Activated naive CD4-positive, alpha-beta T cell treated with anti-CD3 and anti-CD28 coated beads, Interleukin-2, amount 10 ng/mL, durations not matched to agents 5 hours and 36 hours (primary cell): ENCODE results near the gene RXYLT1. TPM values are rescaled to one million over a fixed set of nuclear protein-coding genes. Genes with fewer than 3 reads are reported as not detected.

ENCODE experiments used
- total RNA-seq, 2 experiments: library from RNA; stranded (reverse); gene quantifications; one replicate each; pipeline ENCODE4 v1.2.3, GENCODE V29; 2021

The RXYLT1 gene
- total RNA-seq = 10 to 100 TPM in 1 of 2 experiments, 1 to 10 TPM in 1; 9.7 to 10.2 TPM

GRCh38 chr12:63779498-63780481 lies at the start of gene RXYLT1:
TSS of gene RXYLT1 (plus strand) at chr12:63779909. CDS start at chr12:63779961, 52 bp downstream.

DNA sequence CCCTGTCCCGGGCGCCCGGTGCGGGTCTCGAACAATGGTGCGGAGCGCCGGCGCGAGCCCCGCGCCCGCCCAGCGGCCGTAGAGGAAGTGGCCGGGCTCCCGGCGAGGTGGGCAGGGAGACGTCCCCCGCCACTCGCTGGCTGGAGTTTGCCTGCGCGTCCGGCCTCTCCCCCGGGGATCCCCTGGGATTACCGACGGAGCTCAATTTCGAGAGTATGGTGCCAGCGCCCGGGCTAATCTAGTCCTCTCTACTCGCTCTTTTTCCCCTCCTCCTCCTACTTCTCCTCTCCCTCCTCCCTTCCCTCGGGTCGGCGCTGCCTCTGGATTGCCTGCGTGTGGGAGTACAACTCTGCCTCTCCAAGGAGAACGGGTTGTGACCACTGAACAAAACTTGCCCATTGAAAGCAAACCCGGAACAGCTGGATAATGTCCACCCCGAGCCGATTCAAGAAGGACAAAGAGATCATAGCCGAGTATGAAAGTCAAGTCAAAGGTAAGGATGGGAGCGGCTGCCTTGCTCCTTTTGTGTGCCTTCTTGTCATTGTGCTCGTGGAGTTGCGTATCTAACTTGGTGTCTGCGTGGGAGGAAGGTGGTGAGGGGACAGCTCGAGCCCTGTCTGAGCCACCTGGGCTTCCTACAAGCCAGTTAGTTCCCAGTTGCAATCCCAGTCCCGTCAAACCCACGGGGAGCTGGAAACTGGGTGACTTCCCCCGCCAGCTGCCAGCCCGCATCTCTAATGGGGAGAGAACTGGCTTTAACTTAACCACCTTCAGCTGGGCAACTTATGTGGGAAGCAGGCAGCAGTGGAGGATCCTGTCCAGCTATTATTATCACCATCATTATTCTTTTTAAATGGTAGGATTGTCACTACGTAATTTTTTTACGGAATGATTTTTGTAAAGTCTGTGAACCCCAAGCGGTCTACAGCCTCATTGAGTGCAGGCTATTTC lies 65.0 kb downstream of the RXYLT1 start, which contains the start of gene SRGAP1:
SRGAP1 (plus strand) TSS at position 310 of the 951 bp plus-strand sequence; CDS start at position 427, 117 bp downstream.

Other genes starting within 250 kb of the RXYLT1 start
- gene DPY19L2, start 111.4 kb upstream of the RXYLT1 start, total RNA-seq = under 1 TPM; 0.33 to 0.91 TPM
- gene SRGAP1, start 64.8 kb downstream of the RXYLT1 start, total RNA-seq = not detected